IPS DF 19.7 (cell line): ENCODE measurements around the gene NACC1.

Experiments
- DNase-seq: peaks from one replicate; pipeline ENCODE4 v3.0.0-alpha.2; 2013; ENCODE audit warnings: low read depth, low spot score

Gene NACC1

GRCh38 chr19:13087795-13088537, 30.1 kb upstream of the NACC1 start:
- DNase-seq, result no peak

- no peak for DNase-seq
Measured at GRCh38 chr19:13089139-13089856, 28.8 kb upstream of the NACC1 start.

GRCh38 chr19:13089857-13090507, 28.1 kb upstream of the NACC1 start:
- DNase-seq, result no peak

- DNase-seq, result no peak
Measured at GRCh38 chr19:13090511-13091231, 27.4 kb upstream of the NACC1 start.

- DNase-seq, result no peak
Measured at GRCh38 chr19:13091400-13092157, 26.5 kb upstream of the NACC1 start.

- no peak for DNase-seq
Measured at GRCh38 chr19:13092158-13092543, 25.9 kb upstream of the NACC1 start.

GRCh38 chr19:13092606-13093235, 25.3 kb upstream of the NACC1 start:
- DNase-seq, result no peak

- DNase-seq, result no peak
Measured at GRCh38 chr19:13093407-13094105, 24.5 kb upstream of the NACC1 start.

- no peak for DNase-seq
Measured at GRCh38 chr19:13094106-13094504, 24.0 kb upstream of the NACC1 start.

- DNase-seq, result no peak
Measured at GRCh38 chr19:13094771-13095392, 23.2 kb upstream of the NACC1 start.

- no peak for DNase-seq
Measured at GRCh38 chr19:13095393-13095784, 22.7 kb upstream of the NACC1 start.

- DNase-seq, result no peak
Measured at GRCh38 chr19:13095934-13096927, 21.8 kb upstream of the NACC1 start.

GRCh38 chr19:13097033-13097462, 21.0 kb upstream of the NACC1 start:
- DNase-seq, result no peak

GRCh38 chr19:13097463-13098258, 20.4 kb upstream of the NACC1 start:
- DNase-seq, result no peak

- DNase-seq, result no peak
Measured at GRCh38 chr19:13098277-13099072, 19.6 kb upstream of the NACC1 start.

- no peak for DNase-seq
Measured at GRCh38 chr19:13099073-13099999, 18.7 kb upstream of the NACC1 start.
